Measurements from ENCODE around the gene FAM89B.

FAM89B gene

DNA sequence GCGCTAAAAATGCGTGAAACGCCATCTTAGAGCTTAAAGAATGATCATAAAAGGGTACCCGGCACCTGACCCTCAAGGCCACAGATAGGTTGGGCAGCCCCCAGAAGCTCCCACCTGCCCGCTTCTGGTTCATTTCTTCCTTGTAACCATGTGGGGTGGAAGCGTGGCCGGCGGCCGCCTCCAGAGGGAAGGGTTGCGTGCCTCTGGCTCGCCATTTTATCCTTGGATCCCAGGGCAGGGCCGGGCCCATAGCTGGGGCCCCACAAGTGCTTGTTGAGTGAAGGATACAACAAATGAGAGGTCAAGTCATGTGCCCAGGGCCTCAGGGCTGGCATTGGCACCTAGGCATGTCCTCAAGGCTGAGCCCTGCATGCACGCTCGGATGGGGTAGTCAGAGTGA is 49.1 kb downstream of the FAM89B start:
- Histone ChIP-seq H3F3A (ENCODE audit: insufficient read depth, low read length) (no peaks in the 10 kb centered on the region), H3K4me3 (ENCODE audit: low read length) (no peak overlapping the region), H3K9me2 (replicated peaks; ENCODE audit: insufficient read depth, low read length) (no peaks in the 10 kb centered on the region), H3K4me1 (ENCODE audit: low read length) (peaks cover 11% of the 10 kb centered on the region; the same call in 1 of the 2 replicates), H3K36me3 (replicated peaks; ENCODE audit: insufficient read depth, low read length) (no peaks in the 10 kb centered on the region), H3K4me2 (ENCODE audit: low read depth, low read length) (no peak overlapping the region), H2AFZ (ENCODE audit: low read length) (no peak overlapping the region), H3K9me3 (replicated peaks; ENCODE audit: insufficient read depth, low read length) (no peaks in the 10 kb centered on the region), H3K27ac (ENCODE audit: low read length) (no peak overlapping the region), H4K20me1 (ENCODE audit: insufficient read depth, low read length) (no peaks in the 10 kb centered on the region; the same call in 1 of the 2 replicates), H3K27me3 (replicated peaks; ENCODE audit: insufficient read depth, low read length) (no peaks in the 10 kb centered on the region), H3K9ac (ENCODE audit: low read length) (no peak overlapping the region), H3K79me2 (ENCODE audit: low read length) (peaks cover 44% of the 10 kb centered on the region)
- TF ChIP-seq EZH2phosphoT487 (IDR thresholded peaks at IDR 0.05; ENCODE audit: low read length) (no peak), EZH2 (optimal IDR thresholded peaks at IDR 0.05; ENCODE audit: low read depth, low read length) (no peak)
- TF ChIP-seq, protein P1, sequence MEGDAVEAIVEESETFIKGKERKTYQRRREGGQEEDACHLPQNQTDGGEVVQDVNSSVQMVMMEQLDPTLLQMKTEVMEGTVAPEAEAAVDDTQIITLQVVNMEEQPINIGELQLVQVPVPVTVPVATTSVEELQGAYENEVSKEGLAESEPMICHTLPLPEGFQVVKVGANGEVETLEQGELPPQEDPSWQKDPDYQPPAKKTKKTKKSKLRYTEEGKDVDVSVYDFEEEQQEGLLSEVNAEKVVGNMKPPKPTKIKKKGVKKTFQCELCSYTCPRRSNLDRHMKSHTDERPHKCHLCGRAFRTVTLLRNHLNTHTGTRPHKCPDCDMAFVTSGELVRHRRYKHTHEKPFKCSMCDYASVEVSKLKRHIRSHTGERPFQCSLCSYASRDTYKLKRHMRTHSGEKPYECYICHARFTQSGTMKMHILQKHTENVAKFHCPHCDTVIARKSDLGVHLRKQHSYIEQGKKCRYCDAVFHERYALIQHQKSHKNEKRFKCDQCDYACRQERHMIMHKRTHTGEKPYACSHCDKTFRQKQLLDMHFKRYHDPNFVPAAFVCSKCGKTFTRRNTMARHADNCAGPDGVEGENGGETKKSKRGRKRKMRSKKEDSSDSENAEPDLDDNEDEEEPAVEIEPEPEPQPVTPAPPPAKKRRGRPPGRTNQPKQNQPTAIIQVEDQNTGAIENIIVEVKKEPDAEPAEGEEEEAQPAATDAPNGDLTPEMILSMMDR (IDR thresholded peaks at IDR 0.05; ENCODE audit: low read length) = no peak
- DNase-seq = no peak

DNA sequence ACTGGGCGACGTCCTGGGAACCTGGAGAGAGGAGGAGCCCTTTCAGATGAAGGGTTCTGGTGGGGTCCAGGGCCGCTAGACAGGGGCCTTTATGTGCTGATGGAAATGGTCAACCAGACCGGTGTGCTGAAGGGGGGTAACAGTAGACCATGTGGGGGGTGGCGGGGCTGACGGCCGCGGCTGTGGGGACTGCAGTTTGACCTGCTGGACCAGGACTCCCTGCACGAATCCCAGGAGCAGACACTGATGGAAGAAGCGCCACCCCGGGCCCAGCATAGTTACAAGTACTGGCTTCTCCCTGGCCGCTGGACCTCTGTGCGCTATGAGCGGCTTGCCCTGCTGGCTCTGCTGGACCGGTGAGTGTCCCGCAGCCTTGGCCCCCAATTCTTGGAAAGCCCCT is 49.7 kb downstream of the FAM89B start:
- H3F3A ChIP-seq (ENCODE audit: insufficient read depth, low read length) = no peaks in the 10 kb centered on the region
- H3K27ac ChIP-seq (ENCODE audit: low read length) = no peak overlapping the region
- DNase-seq = no peak
- 0 out of 2 replicates have a peak, but pooled peaks cover 2% of the 10 kb centered on the region for H3K36me3 ChIP-seq (replicated peaks; ENCODE audit: insufficient read depth, low read length)
- H3K27me3 ChIP-seq (replicated peaks; ENCODE audit: insufficient read depth, low read length) = no peaks in the 10 kb centered on the region
- peaks cover 5% of the 10 kb centered on the region; the same call in 1 of the 2 replicates for H3K4me1 ChIP-seq (ENCODE audit: low read length)
- no peaks in the 10 kb centered on the region for H3K9me2 ChIP-seq (replicated peaks; ENCODE audit: insufficient read depth, low read length)
- peaks cover 42% of the 10 kb centered on the region for H3K79me2 ChIP-seq (ENCODE audit: low read length)
- no peak overlapping the region for H3K4me3 ChIP-seq (ENCODE audit: low read length)
- TF ChIP-seq EZH2 (optimal IDR thresholded peaks at IDR 0.05; ENCODE audit: low read depth, low read length) (no peak), EZH2phosphoT487 (IDR thresholded peaks at IDR 0.05; ENCODE audit: low read length) (no peak)
- TF ChIP-seq, protein P1 (IDR thresholded peaks at IDR 0.05; ENCODE audit: low read length) = no peak
- no peaks in the 10 kb centered on the region; the same call in 1 of the 2 replicates for H4K20me1 ChIP-seq (ENCODE audit: insufficient read depth, low read length)
- no peaks in the 10 kb centered on the region for H3K9me3 ChIP-seq (replicated peaks; ENCODE audit: insufficient read depth, low read length)
- no peak overlapping the region for H2AFZ ChIP-seq (ENCODE audit: low read length)
- no peak overlapping the region for H3K4me2 ChIP-seq (ENCODE audit: low read depth, low read length)
- no peak overlapping the region for H3K9ac ChIP-seq (ENCODE audit: low read length)

DNA sequence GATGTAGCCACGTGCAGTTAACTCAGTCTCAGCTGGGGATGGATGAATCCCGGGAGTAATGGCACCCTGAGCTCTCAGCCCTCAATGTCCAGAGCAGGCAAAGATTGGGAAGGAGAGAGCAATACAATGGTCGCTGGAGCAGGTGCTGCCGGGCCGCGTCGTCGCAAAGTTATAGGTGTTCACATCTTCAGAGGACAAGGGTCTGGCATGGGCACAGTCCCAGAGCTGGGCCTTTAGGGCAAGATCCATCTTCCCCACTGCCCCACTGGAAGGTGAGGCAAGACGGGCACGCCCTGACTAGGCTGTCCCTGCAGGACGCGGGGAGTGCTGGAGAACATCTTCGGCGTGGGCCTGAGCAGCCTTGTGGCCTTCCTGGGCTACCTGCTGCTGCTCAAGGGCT is 50.8 kb downstream of the FAM89B start:
- H3K79me2 ChIP-seq (ENCODE audit: low read length) = peaks cover 30% of the 10 kb centered on the region
- 0 out of 2 replicates have a peak, but pooled peaks cover 3% of the 10 kb centered on the region for H3K36me3 ChIP-seq (replicated peaks; ENCODE audit: insufficient read depth, low read length)
- H3K4me1 ChIP-seq (ENCODE audit: low read length) = no peaks in the 10 kb centered on the region
- no peaks in the 10 kb centered on the region; the same call in 1 of the 2 replicates for H4K20me1 ChIP-seq (ENCODE audit: insufficient read depth, low read length)
- no peak for DNase-seq
- no peaks in the 10 kb centered on the region for H3K9me2 ChIP-seq (replicated peaks; ENCODE audit: insufficient read depth, low read length)
- no peak overlapping the region for H2AFZ ChIP-seq (ENCODE audit: low read length)
- H3K27me3 ChIP-seq (replicated peaks; ENCODE audit: insufficient read depth, low read length) = no peaks in the 10 kb centered on the region
- no peaks in the 10 kb centered on the region for H3K9me3 ChIP-seq (replicated peaks; ENCODE audit: insufficient read depth, low read length)
- H3K27ac ChIP-seq (ENCODE audit: low read length) = no peak overlapping the region
- no peak overlapping the region for H3K4me3 ChIP-seq (ENCODE audit: low read length)
- TF ChIP-seq EZH2phosphoT487 (IDR thresholded peaks at IDR 0.05; ENCODE audit: low read length) (no peak), EZH2 (optimal IDR thresholded peaks at IDR 0.05; ENCODE audit: low read depth, low read length) (no peak)
- TF ChIP-seq, protein P1 (IDR thresholded peaks at IDR 0.05; ENCODE audit: low read length) = no peak
- no peaks in the 10 kb centered on the region for H3F3A ChIP-seq (ENCODE audit: insufficient read depth, low read length)
- H3K4me2 ChIP-seq (ENCODE audit: low read depth, low read length) = no peak overlapping the region
- H3K9ac ChIP-seq (ENCODE audit: low read length) = no peak overlapping the region

Data from MM.1S (cell line).